SU-DHL-6 (cell line): ENCODE data around the gene SMAD5.

Source experiments
- H2AFZ ChIP-seq: fragments of 200-600 bp; sonication (generic); 2 replicates; pipeline ENCODE4 v1.6.1; 2014; ENCODE audit warnings: low read depth, mild to moderate bottlenecking, moderate library complexity, mixed read lengths, antibody characterized with exemption, low read length; ENCODE audit not compliant: severe bottlenecking
- H3F3A ChIP-seq: fragments of 200-600 bp; shearing (Covaris generic); 2 replicates; pipeline ENCODE4 v1.6.0; 2016; ENCODE audit warnings: antibody characterized with exemption, mild to moderate bottlenecking; ENCODE audit not compliant: insufficient read depth
- H3K27ac ChIP-seq: fragments of 200-600 bp; sonication (generic); 2 replicates; pipeline ENCODE4 v1.5.1; 2016; ENCODE audit warnings: low read depth, mild to moderate bottlenecking, low read length, moderate library complexity, mixed read lengths
- H3K27me3 ChIP-seq: fragments of 200-600 bp; sonication (generic), shearing (Covaris generic); 2 replicates; pipeline ENCODE4 v1.6.0; 2014; ENCODE audit warnings: mild to moderate bottlenecking, low read length
- H3K36me3 ChIP-seq: fragments of 200-600 bp; sonication (generic); 2 replicates; pipeline ENCODE4 v1.6.1; 2014; ENCODE audit warnings: mild to moderate bottlenecking, low read length, mixed read lengths
- H3K4me2 ChIP-seq: fragments of 300-600, 200-600 bp; shearing (Covaris generic), sonication (generic); 2 replicates; pipeline ENCODE4 v1.6.0; 2014; ENCODE audit warnings: low read length, low read depth, mild to moderate bottlenecking; ENCODE audit not compliant: poor library complexity, severe bottlenecking
- H3K4me3 ChIP-seq: fragments of 200-600 bp; sonication (generic); 2 replicates; pipeline ENCODE4 v1.5.1; 2014; ENCODE audit warnings: antibody characterized with exemption, low read length, mild to moderate bottlenecking, mixed read lengths; ENCODE audit not compliant: insufficient read depth, poor library complexity, severe bottlenecking
- H3K79me2 ChIP-seq: fragments of 200-600 bp; sonication (generic); 2 replicates; pipeline ENCODE4 v1.6.1; 2014; ENCODE audit warnings: mild to moderate bottlenecking, low read length, moderate library complexity; ENCODE audit not compliant: insufficient read depth
- H3K9ac ChIP-seq: fragments of 200-600 bp; sonication (generic); 2 replicates; pipeline ENCODE4 v1.7.0; 2014; ENCODE audit warnings: mild to moderate bottlenecking, low read length
- H3K9me2 ChIP-seq: fragments of 200-600 bp; sonication (generic); replicated peaks from 2 replicates; pipeline ENCODE4 v1.6.1; 2014; ENCODE audit warnings: low read length; ENCODE audit not compliant: insufficient read depth
- H3K9me3 ChIP-seq: fragments of 200-600 bp; sonication (generic); 2 replicates; pipeline ENCODE4 v1.6.1; 2014; ENCODE audit warnings: low read length, mixed read lengths; ENCODE audit not compliant: insufficient read depth
- H4K20me1 ChIP-seq: fragments of 200-600 bp; sonication (generic); 2 replicates; pipeline ENCODE4 v1.6.1; 2014; ENCODE audit warnings: low read depth, mild to moderate bottlenecking, antibody characterized with exemption, low read length, moderate library complexity, mixed read lengths
- CTCF ChIP-seq: fragments of 200-600 bp; sonication (generic); IDR thresholded peaks from one replicate; pipeline ENCODE4 v1.5.1; 2017; ENCODE audit warnings: antibody characterized with exemption, mild to moderate bottlenecking, low read length, moderate library complexity; ENCODE audit not compliant: insufficient read depth, poor library complexity, severe bottlenecking
- EZH2phosphoT487 ChIP-seq: fragments of 200-600 bp; sonication (generic), shearing (Covaris generic); conservative IDR thresholded peaks from 2 replicates; pipeline ENCODE4 v1.6.1; 2018; ENCODE audit warnings: mild to moderate bottlenecking, antibody characterized with exemption, low read length, moderate library complexity, mixed read lengths

SMAD5 gene

GRCh38 chr5:136208916-136209315 lies 76.3 kb downstream of the SMAD5 start:
- Histone ChIP-seq H3F3A (no peaks in the 10 kb centered on the region), H3K9ac (no peak overlapping the region), H3K4me2 (no peak overlapping the region), H3K27ac (no peak overlapping the region), H3K36me3 (no peaks in the 10 kb centered on the region), H3K27me3 (no peaks in the 10 kb centered on the region), H3K9me2 (no peaks in the 10 kb centered on the region), H3K79me2 (no peaks in the 10 kb centered on the region), H2AFZ (no peak overlapping the region), H3K4me3 (no peak overlapping the region), H3K9me3 (no peaks in the 10 kb centered on the region), H4K20me1 (no peaks in the 10 kb centered on the region)
- TF ChIP-seq CTCF (no peak), EZH2phosphoT487 (no peak)

GRCh38 chr5:136209346-136209910 lies 76.8 kb downstream of the SMAD5 start:
- Histone ChIP-seq H3F3A (no peaks in the 10 kb centered on the region), H3K79me2 (no peaks in the 10 kb centered on the region), H3K9ac (no peak overlapping the region), H3K9me2 (no peaks in the 10 kb centered on the region), H4K20me1 (no peaks in the 10 kb centered on the region), H3K4me3 (no peak overlapping the region), H3K27ac (no peak overlapping the region), H3K36me3 (no peaks in the 10 kb centered on the region), H3K4me2 (no peak overlapping the region), H3K27me3 (no peaks in the 10 kb centered on the region), H2AFZ (no peak overlapping the region), H3K9me3 (no peaks in the 10 kb centered on the region)
- no peak for TF ChIP-seq CTCF
- no peak for TF ChIP-seq EZH2phosphoT487

GRCh38 chr5:136210259-136210658 lies 77.6 kb downstream of the SMAD5 start:
- Histone ChIP-seq H4K20me1 (no peaks in the 10 kb centered on the region), H2AFZ (no peak overlapping the region), H3K27ac (no peak overlapping the region), H3K79me2 (no peaks in the 10 kb centered on the region), H3F3A (no peaks in the 10 kb centered on the region), H3K27me3 (no peaks in the 10 kb centered on the region), H3K9ac (no peak overlapping the region), H3K4me2 (no peak overlapping the region), H3K9me2 (no peaks in the 10 kb centered on the region), H3K36me3 (no peaks in the 10 kb centered on the region), H3K9me3 (no peaks in the 10 kb centered on the region), H3K4me3 (no peak overlapping the region)
- TF ChIP-seq EZH2phosphoT487 (no peak), CTCF (no peak)
